IPS DF 6.9 (cell line): ENCODE data around the gene PMPCB.

ENCODE experiments used
- DNase-seq: peaks from one replicate; pipeline ENCODE4 v3.0.0-alpha.2; 2013; ENCODE audit warnings: low read depth, low spot score
- H3K27ac ChIP-seq: one replicate; pipeline ENCODE4 v1.5.1; 2013; ENCODE audit warnings: low read length, control low read depth
- H3K27me3 ChIP-seq: 2 replicates; pipeline ENCODE4 v1.6.1; 2013; ENCODE audit warnings: mild to moderate bottlenecking, low read length; ENCODE audit not compliant: control insufficient read depth, insufficient read depth
- H3K36me3 ChIP-seq: 2 replicates; pipeline ENCODE4 v1.6.1; 2013; ENCODE audit warnings: low read length; ENCODE audit not compliant: control insufficient read depth, insufficient read depth
- H3K4me1 ChIP-seq: 2 replicates; pipeline ENCODE4 v1.6.1; 2013; ENCODE audit warnings: low read length; ENCODE audit not compliant: control insufficient read depth, insufficient read depth
- H3K4me3 ChIP-seq: 2 replicates; pipeline ENCODE4 v1.5.1; 2013; ENCODE audit warnings: mild to moderate bottlenecking, low read length
- H3K9me3 ChIP-seq: 2 replicates; pipeline ENCODE4 v1.6.1; 2013; ENCODE audit warnings: low read length, inconsistent platforms; ENCODE audit not compliant: control insufficient read depth, insufficient read depth
- WGBS: extraction: QIAGEN DNeasy Blood & Tissue Kit; methylation state at CpG from one replicate; pipeline ENCODE4 v1.1.7; 2013; ENCODE audit warnings: mixed read lengths, missing lambda C conversion rate; ENCODE audit not compliant: insufficient read length, insufficient coverage; 5-methylcytosine and 5-hydroxymethylcytosine counted together

Gene PMPCB

DNA sequence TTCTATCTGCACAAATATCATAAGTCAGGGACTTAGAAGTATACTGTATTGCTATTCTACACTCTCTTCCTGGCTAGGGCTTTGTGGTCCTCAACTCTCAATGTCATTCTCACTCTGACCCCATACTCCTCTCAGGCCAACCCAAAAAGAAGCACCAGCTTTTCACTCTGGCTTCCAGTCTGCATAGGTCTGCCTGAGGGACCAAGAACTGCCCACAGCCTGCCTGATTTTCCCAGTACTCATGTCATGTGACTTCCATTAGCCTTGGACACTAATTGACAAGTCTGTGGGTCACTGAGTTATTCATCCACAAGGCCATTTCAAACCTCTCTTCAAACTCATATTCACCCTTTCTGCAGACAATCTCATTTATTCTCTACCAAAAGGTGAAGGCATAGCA lies 19.8 kb downstream of the PMPCB start:
- Histone ChIP-seq H3K9me3 (no peaks in the 10 kb centered on the region), H3K4me3 (no peak overlapping the region), H3K27me3 (no peaks in the 10 kb centered on the region), H3K36me3 (peaks cover 9% of the 10 kb centered on the region; the same call in 1 of the 2 replicates), H3K27ac (no peak overlapping the region), H3K4me1 (no peaks in the 10 kb centered on the region)
- DNase-seq, result no peak

DNA sequence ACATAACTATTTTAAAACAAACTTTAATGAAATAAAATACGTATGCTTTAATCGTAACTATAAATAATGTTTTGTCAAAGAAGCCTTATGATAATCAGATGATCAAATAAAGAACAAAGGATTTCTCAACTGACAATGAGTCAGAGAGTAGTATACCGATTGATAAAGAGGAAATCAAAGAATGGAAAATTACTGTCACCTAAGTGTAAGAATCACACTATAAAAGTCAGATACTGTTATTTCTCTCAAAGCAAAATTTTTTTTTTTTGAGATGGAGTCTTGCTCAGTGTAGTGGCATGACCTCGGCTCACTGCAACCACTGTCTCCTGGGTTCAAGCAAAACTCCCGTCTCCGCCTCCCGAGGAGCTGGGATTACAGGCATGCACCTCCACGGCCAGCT lies 28.5 kb downstream of the PMPCB start:
- Histone ChIP-seq H3K27ac (no peak overlapping the region), H3K4me1 (no peaks in the 10 kb centered on the region), H3K36me3 (peaks cover 7% of the 10 kb centered on the region; the same call in 1 of the 2 replicates), H3K27me3 (no peaks in the 10 kb centered on the region), H3K9me3 (no peaks in the 10 kb centered on the region), H3K4me3 (no peak overlapping the region)
- DNase-seq, result no peak
- WGBS, result no CpG with 5 or more reads among the region's 8 CpGs

DNA sequence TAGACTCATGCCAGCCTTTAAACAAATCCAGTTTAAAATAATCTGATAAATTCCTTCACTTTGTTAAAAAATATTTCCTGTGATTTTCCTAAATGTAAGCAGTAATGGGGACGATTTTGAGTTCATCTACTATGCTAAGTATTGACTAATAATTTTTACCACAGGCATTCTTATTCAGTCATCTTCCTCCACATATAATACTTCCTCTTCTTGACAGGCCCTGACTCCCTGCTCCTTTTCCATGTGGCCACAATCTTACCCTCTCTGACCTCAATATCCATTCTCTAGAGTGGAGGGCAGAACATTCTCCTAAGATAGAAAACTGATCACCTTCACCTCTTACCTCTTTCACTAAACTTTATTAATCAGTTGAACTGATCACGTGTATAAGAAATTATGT lies 39.5 kb downstream of the PMPCB start:
- no peak for DNase-seq
- Histone ChIP-seq H3K4me3 (no peak overlapping the region), H3K9me3 (no peaks in the 10 kb centered on the region), H3K4me1 (no peaks in the 10 kb centered on the region), H3K27ac (no peak overlapping the region), H3K27me3 (no peaks in the 10 kb centered on the region), H3K36me3 (peaks cover 9% of the 10 kb centered on the region; the same call in 1 of the 2 replicates)
- WGBS, result no CpG with 5 or more reads among the region's 2 CpGs

DNA sequence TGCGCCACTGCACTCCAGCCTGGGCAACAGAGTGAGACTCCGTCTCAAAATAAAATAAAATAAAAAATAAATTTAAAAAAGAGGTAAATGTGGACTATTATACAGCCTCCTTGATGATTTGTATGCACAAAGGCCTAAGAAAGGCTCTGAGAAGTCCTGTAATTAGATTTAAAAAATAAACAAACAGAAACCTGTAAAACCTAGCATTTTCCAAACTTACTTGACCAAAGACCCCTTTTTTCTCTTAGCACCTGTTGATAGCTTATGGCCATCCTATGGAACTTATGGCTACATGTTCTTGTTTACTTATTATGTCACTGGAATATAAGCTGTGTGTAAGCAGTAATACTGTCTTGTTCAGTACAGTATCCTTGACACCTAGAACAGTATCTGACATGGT lies 41.6 kb downstream of the PMPCB start:
- Histone ChIP-seq H3K27ac (no peak overlapping the region), H3K27me3 (no peaks in the 10 kb centered on the region), H3K36me3 (peaks cover 9% of the 10 kb centered on the region; the same call in 1 of the 2 replicates), H3K9me3 (no peaks in the 10 kb centered on the region), H3K4me3 (no peak overlapping the region), H3K4me1 (no peaks in the 10 kb centered on the region)
- no peak for DNase-seq
- WGBS, result no CpG with 5 or more reads among the region's 2 CpGs

DNA sequence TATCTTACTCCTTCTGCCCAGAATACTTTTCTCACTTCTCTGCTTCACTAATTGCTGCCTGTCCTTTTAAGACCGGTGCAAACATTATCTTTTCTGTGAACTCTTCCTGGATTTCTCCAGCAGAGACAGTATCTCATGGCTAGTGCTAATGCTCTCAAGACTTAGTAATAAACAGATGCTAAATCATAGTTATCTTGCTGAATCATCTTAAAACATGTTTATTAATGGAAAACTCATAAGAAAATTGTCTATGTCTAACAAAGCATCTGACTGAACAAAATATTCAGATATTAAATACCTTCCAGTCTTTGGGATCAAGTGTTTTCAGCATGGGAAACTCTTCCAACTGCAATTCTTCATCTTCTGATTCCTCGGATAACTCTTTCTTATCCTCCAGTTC lies 44.2 kb downstream of the PMPCB start:
- Histone ChIP-seq H3K36me3 (peaks cover 9% of the 10 kb centered on the region; the same call in 1 of the 2 replicates), H3K9me3 (no peaks in the 10 kb centered on the region)
- WGBS, result no CpG with 5 or more reads among the region's 2 CpGs

DNA sequence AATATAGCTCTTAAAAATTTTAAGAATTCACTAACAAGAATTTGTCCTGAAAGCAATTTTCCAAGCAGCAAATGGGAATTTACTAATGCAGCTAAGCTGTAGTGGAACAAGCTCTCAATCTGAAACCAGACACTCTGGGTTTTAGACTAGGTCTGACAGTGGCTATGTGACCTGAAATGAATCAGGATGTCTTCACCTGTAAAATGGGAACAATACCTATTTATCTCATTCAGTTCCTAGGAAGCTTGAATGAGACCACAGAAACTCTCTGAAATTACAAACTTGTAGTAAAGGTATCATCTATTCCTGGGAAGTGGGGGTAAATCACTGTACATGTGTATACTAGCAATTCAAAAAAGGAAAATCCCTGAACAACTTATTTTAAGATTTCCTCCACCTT lies 46.1 kb downstream of the PMPCB start:
- H3K9me3 ChIP-seq, result no peaks in the 10 kb centered on the region
- H3K36me3 ChIP-seq, result peaks cover 3% of the 10 kb centered on the region; the same call in 1 of the 2 replicates
- H3K4me1 ChIP-seq, result no peaks in the 10 kb centered on the region
- peak overlapping the region; percentile 94; the same call in 1 of the 2 replicates for H3K4me3 ChIP-seq
- no peaks in the 10 kb centered on the region for H3K27me3 ChIP-seq
- H3K27ac ChIP-seq, result no peak overlapping the region
- DNase-seq, result no peak

More for the DNA sequence above, 44.2 kb downstream of the PMPCB start:
- no peaks in the 10 kb centered on the region for H3K4me1 ChIP-seq
- no peak for DNase-seq
- no peaks in the 10 kb centered on the region for H3K27me3 ChIP-seq
- no peak overlapping the region for H3K4me3 ChIP-seq
- no peak overlapping the region for H3K27ac ChIP-seq

DNA sequence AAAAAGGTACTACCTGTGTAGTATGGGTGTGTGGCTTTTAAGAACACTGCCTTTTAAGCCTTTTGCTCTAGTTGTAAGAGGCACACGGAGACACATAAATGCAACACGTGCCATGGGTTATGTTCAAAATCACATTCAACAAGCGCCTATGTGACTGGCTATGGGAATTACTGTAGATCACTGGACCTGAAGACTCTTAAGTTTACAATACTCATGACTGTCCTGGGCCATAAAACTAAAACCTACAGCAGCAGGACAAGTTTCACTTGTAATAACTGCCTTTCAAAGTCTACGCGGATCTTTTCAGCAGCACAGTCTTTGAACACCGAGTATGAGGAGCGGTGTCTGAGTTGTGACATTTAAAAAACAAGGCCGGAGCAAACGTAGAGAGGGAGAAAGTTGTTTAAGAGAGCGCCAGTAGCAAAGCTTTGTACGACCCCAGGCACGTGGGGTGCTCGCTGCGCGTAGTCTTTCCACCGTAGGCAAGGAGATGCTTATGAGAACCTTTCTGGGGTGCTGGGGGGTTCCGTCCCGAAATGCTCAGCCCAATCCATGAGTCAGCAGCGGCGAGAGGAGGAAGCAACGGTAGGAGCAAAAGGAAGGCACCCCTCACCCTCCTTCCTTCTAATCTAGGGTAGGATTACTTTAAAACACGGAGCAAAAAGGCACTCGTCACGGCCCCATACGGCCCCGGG lies 46.7 kb downstream of the PMPCB start:
- Histone ChIP-seq H3K27ac (no peak overlapping the region), H3K9me3 (no peaks in the 10 kb centered on the region), H3K27me3 (no peaks in the 10 kb centered on the region), H3K36me3 (peaks cover 3% of the 10 kb centered on the region; the same call in 1 of the 2 replicates), H3K4me3 (peak overlapping the region; percentile 94), H3K4me1 (no peaks in the 10 kb centered on the region)
- DNase-seq, result no peak
- WGBS, result no CpG with 5 or more reads among the region's 26 CpGs

DNA sequence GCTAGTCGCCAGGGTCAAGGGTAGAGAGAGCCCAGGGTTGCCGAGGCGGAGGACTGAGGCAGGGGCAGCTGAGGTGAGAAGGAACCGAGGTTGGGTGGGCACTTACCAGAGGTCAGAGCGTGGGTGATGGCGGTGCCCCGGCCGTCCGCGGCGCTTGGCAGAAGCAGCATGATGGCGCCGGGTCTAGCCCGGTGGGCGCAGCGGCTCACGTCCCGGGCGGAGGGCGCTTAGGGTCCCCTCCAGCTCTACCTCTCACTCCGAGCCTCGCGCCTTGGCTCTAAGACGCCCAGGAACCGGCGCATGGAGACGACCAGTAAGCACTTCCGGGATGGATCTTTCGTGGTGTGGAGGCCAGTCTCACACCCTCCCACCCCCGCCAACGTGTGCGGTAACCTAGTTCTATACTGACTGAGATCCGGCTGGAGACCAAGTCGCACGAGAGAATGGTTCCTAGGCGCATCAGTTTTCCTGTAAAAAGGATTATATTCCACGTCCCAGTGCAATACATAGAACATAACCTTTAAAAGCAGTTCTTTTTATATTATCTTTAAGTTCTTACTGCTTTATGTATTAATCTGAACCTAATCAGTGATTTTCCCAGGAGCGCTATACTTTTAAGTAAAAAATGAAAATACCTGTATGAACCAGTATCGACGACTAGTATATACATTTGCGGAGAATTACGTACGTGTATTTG lies 47.4 kb downstream of the PMPCB start, which contains the start of gene DNAJC2:
Gene DNAJC2 (minus strand): TSS at position 315 of the 697 bp plus-strand sequence. CDS start 145 bp downstream, at position 170.
- H3K9me3 ChIP-seq, result no peaks in the 10 kb centered on the region
- H3K4me3 ChIP-seq, result peak within 1 kb of the TSS; percentile 94
- H3K36me3 ChIP-seq, result peaks cover 3% of the 10 kb centered on the region; the same call in 1 of the 2 replicates
- WGBS, result no CpG with 5 or more reads among the region's 43 CpGs
- H3K4me1 ChIP-seq, result no peaks in the 10 kb centered on the region
- peak; percentile 81 for DNase-seq
- no peaks in the 10 kb centered on the region for H3K27me3 ChIP-seq
- H3K27ac ChIP-seq, result no peak within 1 kb of the TSS

DNA sequence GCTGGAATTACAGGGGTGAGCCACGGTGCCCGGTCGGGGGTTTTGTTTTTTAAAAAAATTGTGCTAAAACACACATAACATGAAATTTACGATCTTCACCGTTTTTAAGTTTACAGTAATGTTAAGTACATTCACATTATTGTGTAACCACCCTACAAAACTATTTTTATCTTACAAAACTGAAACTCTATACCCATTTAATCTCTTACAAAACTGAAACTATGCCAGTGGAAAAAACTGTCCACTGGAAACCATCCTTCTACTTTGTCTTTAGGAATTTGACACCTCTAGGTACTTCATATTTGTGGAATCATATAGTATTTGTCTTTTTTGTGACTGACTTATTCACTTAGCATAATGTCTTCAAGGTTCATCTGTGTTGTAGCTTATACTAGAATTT lies 49.2 kb downstream of the PMPCB start:
- Histone ChIP-seq H3K36me3 (no peaks in the 10 kb centered on the region; the same call in 1 of the 2 replicates), H3K27me3 (no peaks in the 10 kb centered on the region), H3K4me3 (no peak overlapping the region), H3K27ac (no peak overlapping the region), H3K4me1 (no peaks in the 10 kb centered on the region), H3K9me3 (no peaks in the 10 kb centered on the region)
- DNase-seq, result no peak
- WGBS, result no CpG with 5 or more reads among the region's 5 CpGs

DNA sequence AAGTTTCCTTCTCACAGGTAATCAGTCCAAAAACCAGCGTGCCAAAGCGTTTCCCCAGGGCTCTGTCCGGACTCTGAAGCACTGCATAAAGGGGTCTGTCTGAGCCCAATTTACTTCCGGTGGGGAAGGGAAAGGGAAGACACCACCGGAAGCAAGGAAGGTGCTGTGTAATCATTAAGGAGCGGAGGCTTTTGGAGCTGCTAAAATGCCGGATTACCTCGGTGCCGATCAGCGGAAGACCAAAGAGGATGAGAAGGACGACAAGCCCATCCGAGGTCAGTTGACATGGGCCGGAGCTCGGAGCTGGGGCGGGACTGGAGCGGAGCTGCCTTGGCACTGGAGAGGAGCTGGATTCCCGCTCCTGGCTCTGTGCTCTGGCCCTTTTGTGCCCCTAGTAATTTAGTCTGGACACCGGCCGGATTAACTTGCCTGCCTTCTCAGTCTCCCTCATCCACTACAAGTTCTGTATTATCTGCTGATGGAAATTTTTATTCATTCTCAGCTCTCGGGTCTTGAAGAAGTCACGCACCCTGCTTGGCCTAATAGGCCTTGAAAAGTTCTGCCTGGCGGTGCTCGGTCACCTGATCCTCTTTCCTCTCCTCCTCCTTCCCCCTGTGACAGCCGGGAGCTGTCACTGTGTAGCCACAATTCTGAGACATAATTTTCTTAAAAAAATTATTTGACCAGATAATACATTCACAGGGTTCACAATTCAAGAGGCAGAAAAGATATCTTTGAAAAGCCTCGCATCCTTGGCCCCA lies 50.5 kb downstream of the PMPCB start, which contains the start of gene PSMC2:
Gene PSMC2 (plus strand): TSS at position 137 of the 761 bp plus-strand sequence. CDS start 69 bp downstream, at position 206.
- DNase-seq, result peak; percentile 74
- H3K4me3 ChIP-seq, result peak within 1 kb of the TSS; percentile 80
- H3K27me3 ChIP-seq, result no peaks in the 10 kb centered on the region
- H3K36me3 ChIP-seq, result 0 out of 2 replicates have a peak, but pooled peaks cover 3% of the 10 kb centered on the region
- no peaks in the 10 kb centered on the region for H3K9me3 ChIP-seq
- H3K4me1 ChIP-seq, result no peaks in the 10 kb centered on the region
- no peak within 1 kb of the TSS for H3K27ac ChIP-seq
- no CpG with 5 or more reads among the region's 25 CpGs for WGBS
